ENCODE data around the gene ATP10D.
"Not testable (repeated sequence)": the region's sequence is repeated elsewhere in the genome, so short reads cannot be mapped to it uniquely, and the experiment has no call there.

The ATP10D gene

DNA sequence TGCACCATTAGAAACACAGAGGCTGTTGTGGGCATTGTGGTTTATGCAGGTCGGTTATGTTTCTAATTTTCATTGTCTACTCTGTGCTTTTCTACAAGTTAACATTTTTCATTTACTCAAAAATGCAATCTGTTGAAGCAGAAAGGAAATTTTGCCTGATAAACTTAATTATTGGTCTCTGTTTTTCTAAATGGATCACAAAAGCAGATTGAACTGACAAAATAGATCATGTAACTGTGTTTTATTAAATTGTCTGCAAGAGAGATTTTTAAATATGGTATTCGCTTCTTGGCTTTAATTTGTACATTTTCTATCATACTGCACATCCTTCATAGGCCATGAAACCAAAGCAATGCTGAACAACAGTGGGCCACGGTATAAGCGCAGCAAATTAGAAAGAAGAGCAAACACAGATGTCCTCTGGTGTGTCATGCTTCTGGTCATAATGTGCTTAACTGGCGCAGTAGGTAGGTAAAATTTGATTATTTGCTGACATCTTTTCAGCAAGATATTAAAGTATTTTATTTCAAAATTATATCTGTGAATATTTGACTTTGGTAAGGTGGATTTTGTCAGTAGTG, 50.6 kb downstream of the ATP10D start:
- DNase-seq (ENCODE audit: low read depth), result no peak

DNA sequence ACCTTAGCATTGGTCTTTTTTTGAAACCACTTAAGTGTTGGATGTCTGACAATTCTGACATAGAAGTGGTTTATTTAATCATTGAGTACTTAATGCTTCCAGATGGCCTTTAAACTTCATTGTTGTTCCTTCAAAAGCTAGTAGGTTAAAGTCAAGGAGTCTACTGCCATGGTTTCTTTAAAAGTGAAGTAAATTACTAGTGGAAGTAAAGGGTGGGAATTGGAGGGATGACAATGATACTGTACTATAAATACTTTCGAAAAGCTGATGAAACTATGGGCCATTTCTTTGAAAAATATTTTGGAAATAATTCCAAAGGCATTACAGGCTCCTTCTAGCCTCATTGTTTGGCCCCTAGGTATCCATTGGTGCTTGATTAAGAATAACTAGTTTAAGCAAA, 51.9 kb downstream of the ATP10D start:
- no peak for DNase-seq (ENCODE audit: low read depth)

DNA sequence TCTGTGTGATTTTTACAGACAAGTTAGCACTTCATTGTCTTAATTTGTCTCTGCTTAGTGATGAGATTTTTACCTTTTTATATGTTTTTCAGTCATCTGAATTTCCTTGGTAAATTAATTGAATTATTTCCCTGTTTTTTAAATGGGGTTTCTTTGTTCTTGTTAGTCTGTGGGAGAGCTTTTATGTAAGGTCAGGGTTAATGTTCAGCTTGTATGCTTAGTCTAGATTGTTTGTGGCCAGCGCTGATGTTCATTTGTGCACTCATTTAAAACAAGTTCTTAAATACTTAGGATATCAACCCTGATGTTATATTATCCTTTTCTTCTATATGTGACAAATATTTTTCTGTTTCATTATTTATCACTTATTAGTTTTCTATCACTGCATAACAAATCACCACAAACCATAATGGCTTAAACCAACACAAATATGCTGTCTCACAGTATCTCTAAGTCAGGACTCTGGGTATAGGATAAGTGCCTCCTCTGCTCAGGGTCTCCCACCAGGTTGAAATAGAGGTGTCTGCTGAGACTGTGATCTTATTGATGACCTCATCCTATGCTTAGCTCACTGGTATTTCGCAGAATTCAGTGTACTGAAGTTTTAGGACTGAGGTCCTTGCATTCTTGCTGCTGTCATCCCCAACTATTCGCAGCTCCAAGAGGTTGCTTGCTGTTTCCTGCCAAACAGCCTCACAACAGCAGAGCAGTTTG, 53.2 kb downstream of the ATP10D start:
- DNase-seq (ENCODE audit: low read depth), result no peak

DNA sequence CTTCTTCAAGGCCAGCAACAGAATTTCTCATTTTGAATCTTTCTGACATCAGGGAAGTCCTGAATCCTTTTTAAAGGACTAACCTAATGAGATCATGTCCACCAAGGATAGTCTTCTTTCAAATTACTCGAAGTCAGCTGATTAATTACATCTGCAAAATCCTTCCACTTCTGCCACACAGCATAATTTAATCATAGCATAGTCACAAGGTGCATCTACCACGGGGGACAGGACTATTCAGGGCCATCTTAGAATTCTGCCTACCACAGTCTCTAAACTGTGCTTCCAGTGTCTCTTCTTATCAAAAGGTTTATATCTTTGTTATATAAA, 53.7 kb downstream of the ATP10D start:
- DNase-seq (ENCODE audit: low read depth), result no peak

DNA sequence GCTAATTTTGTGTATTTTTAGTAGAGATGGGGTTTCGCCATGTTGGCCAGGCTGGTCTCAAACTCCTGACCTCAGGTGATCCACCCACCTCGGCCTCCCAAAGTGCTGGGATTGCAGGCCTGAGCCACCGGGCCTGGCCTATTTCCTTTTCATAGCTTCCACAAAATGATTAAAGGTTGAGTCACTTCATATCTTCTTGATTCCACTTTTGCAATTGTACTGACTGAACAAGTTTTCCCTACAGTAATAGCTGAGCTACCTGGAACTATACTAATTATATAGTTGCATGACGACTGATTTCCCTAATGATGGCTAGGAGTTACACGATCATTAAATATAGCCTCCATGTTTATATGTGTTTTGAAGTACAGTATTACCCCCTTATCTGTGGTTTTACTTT, 57.6 kb downstream of the ATP10D start:
- not testable (repeated sequence) for DNase-seq (ENCODE audit: low read depth)

DNA sequence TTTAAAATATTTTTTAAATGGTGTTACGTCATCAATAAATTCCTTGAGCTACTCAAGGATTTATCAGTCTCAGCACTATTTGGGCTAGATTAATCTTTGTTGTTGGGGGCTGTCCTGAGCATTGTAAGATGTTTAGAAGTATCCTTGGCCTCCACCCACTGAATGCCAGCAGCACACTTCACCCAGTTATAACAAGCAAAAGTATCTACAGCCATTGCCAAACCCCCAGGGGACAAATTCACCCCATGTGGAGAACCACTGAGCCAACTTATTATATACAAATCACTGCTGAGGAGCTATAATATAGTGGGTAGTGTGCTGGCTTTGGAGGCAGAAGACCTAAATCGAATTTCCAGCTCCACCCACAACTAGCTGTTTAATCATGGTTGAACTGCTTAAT, 58.3 kb downstream of the ATP10D start:
- no peak for DNase-seq (ENCODE audit: low read depth)

DNA sequence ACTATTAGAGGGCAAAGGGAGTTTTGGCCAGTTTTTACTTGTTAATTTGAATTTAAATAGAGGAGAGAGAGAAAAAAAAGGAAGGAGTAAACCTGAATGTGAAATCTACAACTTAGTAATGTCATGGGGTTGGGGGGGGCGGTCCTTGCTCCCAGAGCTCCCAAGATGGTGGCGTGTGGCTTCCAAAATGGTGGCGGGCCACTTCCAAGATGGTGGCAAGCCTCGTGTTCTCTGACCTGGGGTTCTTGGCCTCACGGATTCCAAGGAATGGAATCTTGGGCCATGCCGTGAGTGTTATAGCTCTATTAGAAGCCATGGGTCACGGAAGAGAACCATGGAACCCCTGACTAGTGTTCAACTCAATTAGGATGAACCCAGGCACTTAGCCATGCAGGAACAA, 65.3 kb downstream of the ATP10D start:
- not testable (repeated sequence) for DNase-seq (ENCODE audit: low read depth)

DNA sequence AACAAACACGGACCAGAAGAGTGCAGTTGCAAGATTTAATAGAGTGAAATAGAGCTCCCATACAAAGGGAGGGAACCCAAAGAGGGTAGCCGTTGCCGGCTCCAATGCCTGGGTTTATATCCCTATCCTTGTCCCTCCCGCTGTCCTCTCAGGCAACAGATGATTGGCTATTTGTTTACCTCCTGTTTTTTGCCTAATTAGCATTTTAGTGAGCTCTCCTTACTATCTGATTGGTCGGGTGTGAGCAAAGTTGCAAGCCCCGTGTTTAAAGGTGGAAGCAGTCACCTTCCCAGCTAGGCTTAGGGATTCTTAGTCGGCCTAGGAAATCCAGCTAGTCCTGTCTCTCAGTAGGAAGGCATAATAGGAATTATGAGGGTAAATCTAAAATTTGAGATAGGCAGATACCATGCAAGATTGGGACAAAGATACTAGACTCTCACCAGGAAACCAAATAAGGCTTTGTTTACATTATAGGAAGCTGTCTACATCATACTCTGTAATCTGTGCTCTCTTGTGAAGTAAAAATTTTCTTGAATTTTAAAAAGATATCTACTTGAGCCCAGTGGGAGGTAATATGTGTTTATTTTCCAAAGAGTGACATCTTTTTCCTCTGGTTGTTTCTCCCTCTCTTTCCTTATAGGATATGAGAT, 65.9 kb downstream of the ATP10D start:
- DNase-seq (ENCODE audit: low read depth), result no peak

DNA sequence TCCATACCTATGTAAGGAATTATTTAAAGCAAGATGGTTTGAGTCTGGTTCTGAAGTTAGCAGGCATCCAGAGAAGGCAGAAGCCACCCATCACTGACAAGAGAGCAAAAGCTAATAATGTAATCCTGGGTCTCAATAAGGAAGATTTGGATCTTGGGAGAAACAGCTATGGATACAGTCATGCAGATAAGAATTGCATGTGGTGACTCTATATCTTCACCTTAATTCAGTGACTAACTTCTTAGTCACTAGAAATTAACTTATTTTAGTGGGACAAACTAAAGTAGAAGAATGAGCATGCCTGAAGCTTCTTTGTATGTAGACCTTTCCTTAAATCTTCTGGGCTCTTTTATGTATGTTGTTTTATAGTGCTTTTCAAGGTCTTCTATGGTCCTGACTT, 66.6 kb downstream of the ATP10D start:
- no peak for DNase-seq (ENCODE audit: low read depth)

DNA sequence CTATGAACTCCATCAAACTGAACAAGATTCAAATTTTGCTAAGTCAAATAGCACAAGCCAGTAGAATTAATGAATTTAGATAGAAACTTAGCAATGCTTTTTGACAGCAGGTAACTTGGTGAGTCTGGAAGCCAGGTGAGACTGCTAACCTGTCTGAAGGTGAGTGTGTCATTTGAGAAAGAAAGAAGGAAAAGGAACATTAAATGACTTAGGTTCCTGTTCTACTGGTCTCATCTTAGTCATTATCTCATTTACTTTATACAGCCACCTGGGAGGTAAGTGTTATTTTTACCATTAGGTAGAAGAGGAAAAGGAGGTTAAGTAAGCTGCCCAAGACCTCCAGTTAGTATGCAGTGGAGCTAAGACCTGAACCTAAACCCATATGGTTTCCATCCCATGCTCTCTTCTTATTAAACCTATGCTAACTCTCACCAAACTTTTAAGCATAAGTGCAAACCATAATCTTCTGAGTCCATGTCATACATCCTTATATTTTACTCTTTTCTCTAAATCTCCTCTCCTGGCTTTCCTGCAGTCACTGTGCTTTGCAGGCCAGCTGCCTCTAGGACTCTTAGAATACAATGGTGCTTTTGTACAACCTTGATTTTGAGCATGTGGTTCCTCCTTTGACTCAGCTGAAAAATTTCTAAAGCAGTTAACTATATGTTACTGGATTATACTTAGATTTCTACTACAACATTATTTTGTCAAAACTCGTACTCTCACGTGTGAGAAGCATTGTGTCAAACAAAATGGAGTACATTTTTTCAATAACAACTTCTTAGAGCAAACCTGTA, 68.5 kb downstream of the ATP10D start:
- no peak for DNase-seq (ENCODE audit: low read depth)

DNA sequence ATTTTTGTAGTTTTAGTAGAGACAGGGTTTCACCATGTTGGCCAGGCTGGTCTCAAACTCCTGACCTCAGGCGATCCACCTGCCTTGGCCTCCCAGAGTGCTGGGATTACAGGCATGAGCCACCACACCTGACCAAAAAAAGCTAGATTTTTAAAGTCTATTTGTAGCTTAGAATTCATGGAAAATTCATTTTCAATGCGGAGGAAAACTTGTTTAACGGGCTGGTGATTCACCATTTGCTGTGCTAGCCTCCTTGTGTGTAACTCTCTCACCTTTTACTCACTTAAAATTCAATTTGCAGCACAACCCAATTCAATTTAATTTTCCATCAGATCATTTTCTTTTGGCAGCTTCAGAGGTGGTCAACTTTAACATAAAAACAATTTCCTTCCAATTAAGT, 70.8 kb downstream of the ATP10D start:
- DNase-seq (ENCODE audit: low read depth), result not testable (repeated sequence)

DNA sequence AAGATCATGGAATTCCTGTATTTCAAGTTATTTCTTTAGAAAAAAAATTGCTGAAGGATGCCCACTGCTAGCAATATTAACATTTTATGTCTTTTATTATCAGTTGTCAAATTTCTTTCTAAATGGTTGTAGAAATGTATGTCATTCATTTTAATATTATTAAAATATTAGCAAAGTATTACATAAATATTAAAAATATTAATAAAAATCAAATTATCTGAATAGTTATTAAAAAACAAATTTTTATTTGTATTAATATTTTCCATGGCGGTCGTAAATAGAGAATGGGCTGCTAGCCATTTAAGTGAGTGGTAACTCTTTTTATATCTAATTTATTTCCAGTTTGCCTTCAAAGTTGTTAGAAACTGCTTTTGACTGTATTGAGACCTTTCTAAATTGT, 72.2 kb downstream of the ATP10D start:
- DNase-seq (ENCODE audit: low read depth), result no peak

DNA sequence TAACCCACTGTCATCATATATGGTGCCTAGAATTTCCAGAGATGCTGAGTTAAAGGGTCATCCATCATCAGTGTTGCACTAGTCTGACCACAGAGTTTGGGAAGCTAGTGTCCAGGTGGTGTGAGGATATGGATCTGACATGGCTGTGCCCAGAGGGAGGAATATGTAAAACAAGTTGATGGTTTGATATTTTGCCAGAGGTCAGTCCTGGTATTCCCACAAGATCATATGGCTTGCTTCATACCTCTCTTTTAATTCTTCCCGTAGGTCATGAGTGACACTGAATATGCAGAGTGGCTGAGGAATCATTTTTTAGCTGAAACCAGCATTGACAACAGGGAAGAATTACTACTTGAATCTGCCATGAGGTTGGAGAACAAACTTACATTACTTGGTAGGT, 75.6 kb downstream of the ATP10D start:
- DNase-seq (ENCODE audit: low read depth), result no peak

DNA sequence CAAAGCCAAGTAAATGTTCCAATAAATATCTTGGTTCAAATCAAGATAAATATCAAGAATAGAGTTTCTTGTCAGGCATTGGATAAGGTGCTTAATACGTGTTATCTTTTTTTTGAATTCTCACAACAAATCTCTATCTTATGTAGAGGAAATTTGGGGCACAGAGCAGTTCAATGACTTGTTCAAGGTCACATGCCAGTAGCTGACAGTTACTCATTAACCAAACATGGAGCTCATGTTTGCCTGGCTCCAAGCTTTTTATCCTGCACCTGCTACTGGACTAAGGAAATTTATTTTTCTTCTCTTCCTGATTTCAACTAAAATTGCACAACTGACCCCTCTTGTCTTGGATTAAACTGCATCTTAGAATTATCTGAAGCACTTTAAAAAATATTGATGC, 76.3 kb downstream of the ATP10D start:
- no peak for DNase-seq (ENCODE audit: low read depth)

DNA sequence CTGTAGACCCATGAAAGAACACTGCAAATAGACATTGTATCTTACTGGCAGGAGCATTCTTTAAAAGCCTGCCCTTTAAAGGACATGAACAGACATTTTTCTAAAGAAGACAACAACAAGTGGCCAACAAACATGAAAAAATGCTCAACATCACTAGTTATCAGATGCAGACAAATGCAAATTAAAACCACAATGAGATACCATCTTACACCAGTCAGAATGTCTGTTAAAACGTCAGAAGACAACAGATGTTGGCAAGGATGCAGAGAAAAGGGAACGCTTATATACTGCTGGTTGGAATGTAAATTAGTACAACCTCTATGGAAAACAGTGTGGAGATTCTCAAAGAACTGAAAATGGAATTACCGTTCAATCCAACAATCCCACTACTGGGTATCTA, 77.2 kb downstream of the ATP10D start:
- no peak for DNase-seq (ENCODE audit: low read depth)

DNA sequence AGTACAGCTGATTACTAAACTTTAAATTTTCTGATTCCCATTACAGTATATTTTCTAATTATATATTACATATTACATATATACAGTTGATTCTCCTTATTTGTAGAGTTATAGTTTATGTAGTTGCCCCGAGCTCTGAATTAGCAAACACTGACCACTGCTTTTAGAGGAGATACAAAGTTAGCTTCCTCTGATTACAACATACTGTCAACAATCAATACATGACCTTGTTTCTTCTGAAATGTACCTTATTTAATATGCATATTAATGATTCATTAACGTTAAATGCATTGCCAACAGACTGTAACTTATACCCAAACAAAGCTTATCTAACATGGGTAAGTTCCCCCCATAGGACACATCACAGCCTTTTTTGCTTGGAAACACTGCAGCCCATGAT, 81.5 kb downstream of the ATP10D start:
- no peak for DNase-seq (ENCODE audit: low read depth)

DNA sequence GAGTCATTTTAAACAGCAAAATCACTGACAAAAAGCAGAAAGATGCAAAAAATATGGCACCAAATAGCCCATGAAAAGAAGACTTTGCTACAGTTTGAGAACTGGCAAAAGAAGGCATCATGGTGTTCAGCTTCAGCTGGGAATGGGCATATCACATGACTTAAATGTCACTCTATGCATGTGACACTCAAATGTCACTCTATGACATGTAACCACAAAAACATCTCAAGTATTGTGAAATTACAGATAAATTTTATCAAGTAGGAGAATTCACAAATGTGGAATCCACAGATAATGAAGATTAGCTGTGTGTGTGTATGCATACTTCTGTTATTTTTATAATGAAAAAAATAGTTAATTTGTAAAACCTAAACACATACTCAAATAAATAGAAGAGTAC, 81.9 kb downstream of the ATP10D start:
- no peak for DNase-seq (ENCODE audit: low read depth)

DNA sequence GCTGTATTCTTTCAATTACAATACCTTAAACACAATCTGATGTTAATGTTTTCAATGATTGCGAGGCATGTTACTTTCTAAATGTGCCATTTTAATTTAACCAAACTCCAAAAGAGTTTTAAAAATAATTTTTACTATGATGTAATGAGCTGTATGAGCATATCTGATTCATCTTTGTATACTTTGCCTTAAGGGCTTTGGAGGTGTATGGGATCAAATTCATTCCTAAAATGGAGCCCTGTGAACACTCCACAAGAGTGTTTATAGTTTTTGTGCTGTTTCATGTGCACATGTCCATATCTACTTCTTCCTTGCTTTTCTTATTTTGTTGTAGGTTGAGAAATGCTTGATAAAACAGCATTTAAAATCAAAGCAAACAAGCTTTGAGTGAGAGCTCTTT, 82.4 kb downstream of the ATP10D start:
- DNase-seq (ENCODE audit: low read depth), result no peak

DNA sequence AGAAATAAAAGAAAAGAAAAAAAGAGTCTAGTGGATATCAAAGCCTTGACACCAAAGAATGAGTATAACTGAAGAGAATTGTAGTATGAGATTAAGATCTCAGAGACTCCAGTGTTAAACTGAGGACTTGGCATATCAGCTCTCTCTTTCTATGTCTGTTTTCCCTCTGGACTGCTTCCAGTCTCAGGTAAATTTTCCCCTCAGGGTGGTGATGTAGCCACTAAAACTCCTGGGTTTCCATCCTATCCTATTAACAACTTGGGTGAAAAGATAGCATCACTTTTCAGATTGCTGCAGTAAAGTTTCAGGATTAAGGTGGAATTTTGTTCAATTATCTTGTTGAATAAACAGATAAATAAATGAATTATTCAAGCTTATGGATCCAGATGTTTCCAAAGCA, 85.7 kb downstream of the ATP10D start:
- DNase-seq (ENCODE audit: low read depth), result no peak

DNA sequence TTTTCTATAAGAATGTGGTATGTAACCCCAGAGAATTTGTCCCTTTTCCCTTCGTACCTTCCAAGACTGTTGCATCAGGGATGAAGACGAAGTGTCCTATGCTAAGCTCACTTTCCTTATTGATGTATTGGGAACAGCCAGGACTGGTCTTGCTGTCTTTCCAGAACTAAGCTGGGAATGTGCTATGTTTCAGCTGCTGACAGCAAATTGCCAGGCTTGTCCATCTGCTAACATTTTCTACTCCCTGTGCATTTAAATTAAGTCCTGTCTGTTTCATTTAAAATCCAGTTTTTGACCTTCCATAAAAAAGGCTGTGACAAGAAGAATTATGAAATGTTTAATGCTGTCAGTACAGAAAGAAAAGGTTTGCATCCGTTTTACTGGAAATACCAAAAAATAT, 87.9 kb downstream of the ATP10D start:
- no peak for DNase-seq (ENCODE audit: low read depth)

DNA sequence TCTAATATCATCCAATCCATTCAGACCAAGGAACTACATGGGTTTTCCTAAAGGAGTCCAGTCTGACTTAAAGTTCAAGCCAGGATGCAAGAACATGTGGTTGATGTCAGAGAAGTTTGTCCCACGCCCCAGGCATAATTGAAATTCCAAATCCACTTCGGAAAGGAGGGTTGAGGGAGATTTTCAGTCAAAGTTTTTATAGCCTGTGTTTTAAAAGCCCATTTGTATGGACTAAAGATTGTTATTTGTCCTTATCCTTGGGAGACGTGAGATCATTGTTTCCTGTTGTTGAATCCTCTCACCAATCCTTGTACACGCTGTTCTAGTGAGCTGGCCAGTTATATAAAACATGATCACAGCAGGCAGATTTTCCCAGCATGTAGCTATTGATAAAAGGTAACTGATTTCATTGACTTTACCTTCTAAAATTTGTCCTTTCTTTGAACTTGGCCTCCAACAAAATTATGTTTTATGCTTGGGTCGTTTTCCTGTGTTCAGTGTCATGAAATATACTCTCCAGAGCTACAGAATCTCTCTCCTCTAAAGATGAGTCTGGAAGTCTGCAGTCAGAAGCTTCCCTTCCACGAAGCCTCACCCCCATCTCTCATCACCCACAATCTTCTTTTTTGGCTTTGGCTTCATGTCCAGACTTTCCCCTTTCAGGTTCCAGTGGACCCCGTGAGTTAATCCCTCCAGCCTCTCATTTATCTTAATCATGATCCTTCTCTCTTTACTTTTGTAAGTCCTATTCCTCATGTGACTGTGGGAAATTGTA, 92.9 kb downstream of the ATP10D start:
- no peak for DNase-seq (ENCODE audit: low read depth)

DNA sequence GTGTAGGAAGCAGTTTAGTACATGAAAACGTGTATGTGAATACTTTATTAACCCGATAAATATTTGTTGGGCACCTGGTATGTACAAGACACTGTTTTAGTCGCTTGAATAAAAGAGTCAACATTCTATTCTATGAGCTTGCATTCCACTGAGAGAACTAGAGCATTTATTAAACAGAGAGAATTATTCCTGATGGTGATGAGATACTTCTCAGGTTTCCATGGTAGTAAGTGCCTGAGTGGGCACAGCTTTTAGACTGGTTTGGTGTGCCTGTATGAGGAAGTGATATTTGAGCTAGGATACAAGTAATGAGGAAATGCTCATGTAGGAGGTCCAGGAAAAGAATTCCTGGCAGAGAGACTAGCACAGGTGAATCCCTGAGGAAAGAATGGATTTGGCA, 94.2 kb downstream of the ATP10D start:
- DNase-seq (ENCODE audit: low read depth), result no peak

Measured in stimulated activated CD4-positive, alpha-beta T cell treated with anti-CD3 and anti-CD28 coated beads, Interleukin-2, amount 100 ng/mL, for 4 hours (primary cell).